ENCODE data around the gene SUCNR1. TPM values are rescaled to one million over a fixed set of nuclear protein-coding genes. Genes with fewer than 3 reads are reported as not detected.
A peak's percentile ranks its signal among the peaks of the same experiment; 100 is the strongest.

Gene SUCNR1
- total RNA-seq, 4 donors from 2014 or later, result 0.10 to 0.20 TPM; not detected in 2

GRCh38 chr3:151838574-151839312 is 34.7 kb upstream of the SUCNR1 start:
- intact Hi-C loops (cut with DNase I; ENCODE audit: low total_unique reads), result loop anchor here (1.0 to 10.0 kb wide), 2 partner anchors 399 to 614 kb away; no protein-coding TSS in a partner anchor
- Histone ChIP-seq H3K9me3 (no peaks in the 10 kb centered on the region), H3K4me1 (peaks cover 0 to 5% of the 10 kb centered on the region in 2 donors), H3K27ac (no peak overlapping the region), H3K27me3 (no peaks in the 10 kb centered on the region), H3K36me3 (no peaks in the 10 kb centered on the region), H3K4me3 (peak overlapping the region in 2 of 4 donors; percentile 20 to 32)
- in situ Hi-C loops (cut with MboI; ENCODE audit: low sequenced_read_pairs in 4 of 4), result loop anchor here in 3 of 4 donors (10.0 kb wide), 2 partner anchors 394 to 404 kb away; no protein-coding TSS in a partner anchor
- ATAC-seq (peak in 1 of 2 donors; percentile 73), DNase-seq (no peak)
- TF ChIP-seq POLR2A (IDR thresholded peaks at IDR 0.05) (no peak), CTCF (IDR thresholded peaks at IDR 0.05 in 4 of 5, conservative IDR thresholded peaks at IDR 0.05 in 1 of 5) (peak; percentile 57 to 76 (median 65))

GRCh38 chr3:151839313-151839631 is 34.2 kb upstream of the SUCNR1 start:
- Histone ChIP-seq H3K27me3 (no peaks in the 10 kb centered on the region), H3K27ac (no peak overlapping the region), H3K4me3 (no peak overlapping the region), H3K9me3 (no peaks in the 10 kb centered on the region), H3K36me3 (no peaks in the 10 kb centered on the region), H3K4me1 (peaks cover 0 to 5% of the 10 kb centered on the region in 2 donors)
- in situ Hi-C loops (cut with MboI; ENCODE audit: low sequenced_read_pairs in 4 of 4), result loop anchor here in 3 of 4 donors (10.0 kb wide), 2 partner anchors 394 to 404 kb away; no protein-coding TSS in a partner anchor
- no peak for DNase-seq
- TF ChIP-seq CTCF (IDR thresholded peaks at IDR 0.05 in 4 of 5, conservative IDR thresholded peaks at IDR 0.05 in 1 of 5) (peak in 1 of 5 experiments; percentile 18), POLR2A (IDR thresholded peaks at IDR 0.05) (no peak)
- ATAC-seq, result no peak
- intact Hi-C loops (cut with DNase I; ENCODE audit: low total_unique reads), result loop anchor here (1.0 to 10.0 kb wide), 2 partner anchors 400 to 614 kb away; no protein-coding TSS in a partner anchor

- no peak overlapping the region for H3K27ac ChIP-seq
- ATAC-seq (no peak), DNase-seq (no peak)
- H3K4me1 ChIP-seq, result no peaks in the 10 kb centered on the region
- in situ Hi-C loops (cut with MboI; ENCODE audit: low sequenced_read_pairs in 4 of 4), result loop anchor here in 1 of 4 donors (5.0 kb wide), 1 partner anchor 404 kb away; no protein-coding TSS in a partner anchor
- no peaks in the 10 kb centered on the region for H3K9me3 ChIP-seq
- TF ChIP-seq CTCF (IDR thresholded peaks at IDR 0.05 in 4 of 5, conservative IDR thresholded peaks at IDR 0.05 in 1 of 5) (no peak), POLR2A (IDR thresholded peaks at IDR 0.05) (no peak)
- no peak overlapping the region for H3K4me3 ChIP-seq
- H3K36me3 ChIP-seq, result no peaks in the 10 kb centered on the region
- no peaks in the 10 kb centered on the region for H3K27me3 ChIP-seq
- intact Hi-C loops (cut with DNase I; ENCODE audit: low total_unique reads), result no loop called here
Measured at GRCh38 chr3:151841801-151842200, 31.6 kb upstream of the SUCNR1 start.

GRCh38 chr3:151843275-151843674 is 30.2 kb upstream of the SUCNR1 start:
- in situ Hi-C loops (cut with MboI; ENCODE audit: low sequenced_read_pairs in 4 of 4) (loop anchor here in 1 of 4 donors (5.0 kb wide), 1 partner anchor 406 kb away; no protein-coding TSS in a partner anchor), intact Hi-C loops (cut with DNase I; ENCODE audit: low total_unique reads) (no loop called here)
- no peak overlapping the region for H3K27ac ChIP-seq
- H3K4me3 ChIP-seq, result no peak overlapping the region
- no peaks in the 10 kb centered on the region for H3K4me1 ChIP-seq
- TF ChIP-seq CTCF (IDR thresholded peaks at IDR 0.05 in 4 of 5, conservative IDR thresholded peaks at IDR 0.05 in 1 of 5) (no peak), POLR2A (IDR thresholded peaks at IDR 0.05) (no peak)
- ATAC-seq (no peak), DNase-seq (no peak)
- no peaks in the 10 kb centered on the region for H3K27me3 ChIP-seq
- H3K9me3 ChIP-seq, result no peaks in the 10 kb centered on the region
- H3K36me3 ChIP-seq, result no peaks in the 10 kb centered on the region
